HEK293T (cell line): ENCODE results near the gene BIVM.

Experiments used
- FOXA1 ChIP-seq: fragments of 450-650 bp; IDR thresholded peaks from 2 replicates; pipeline ENCODE4 v1.6.1; 2016; ENCODE audit warnings: mild to moderate bottlenecking
- FOXM1 ChIP-seq: fragments of 450-650 bp; IDR thresholded peaks from 2 replicates; pipeline ENCODE4 v1.6.1; 2017; ENCODE audit warnings: mild to moderate bottlenecking, borderline replicate concordance
- L3MBTL2 ChIP-seq: fragments of 450-650 bp; conservative IDR thresholded peaks from 2 replicates; pipeline ENCODE4 v1.6.1; 2016; ENCODE audit warnings: mild to moderate bottlenecking
- SP1 ChIP-seq: fragments of 450-650 bp; IDR thresholded peaks from 2 replicates; pipeline ENCODE4 v1.6.1; 2017
- TARDBP ChIP-seq: fragments of 450-650 bp; IDR thresholded peaks from 2 replicates; pipeline ENCODE4 v1.6.1; 2016

DNA sequence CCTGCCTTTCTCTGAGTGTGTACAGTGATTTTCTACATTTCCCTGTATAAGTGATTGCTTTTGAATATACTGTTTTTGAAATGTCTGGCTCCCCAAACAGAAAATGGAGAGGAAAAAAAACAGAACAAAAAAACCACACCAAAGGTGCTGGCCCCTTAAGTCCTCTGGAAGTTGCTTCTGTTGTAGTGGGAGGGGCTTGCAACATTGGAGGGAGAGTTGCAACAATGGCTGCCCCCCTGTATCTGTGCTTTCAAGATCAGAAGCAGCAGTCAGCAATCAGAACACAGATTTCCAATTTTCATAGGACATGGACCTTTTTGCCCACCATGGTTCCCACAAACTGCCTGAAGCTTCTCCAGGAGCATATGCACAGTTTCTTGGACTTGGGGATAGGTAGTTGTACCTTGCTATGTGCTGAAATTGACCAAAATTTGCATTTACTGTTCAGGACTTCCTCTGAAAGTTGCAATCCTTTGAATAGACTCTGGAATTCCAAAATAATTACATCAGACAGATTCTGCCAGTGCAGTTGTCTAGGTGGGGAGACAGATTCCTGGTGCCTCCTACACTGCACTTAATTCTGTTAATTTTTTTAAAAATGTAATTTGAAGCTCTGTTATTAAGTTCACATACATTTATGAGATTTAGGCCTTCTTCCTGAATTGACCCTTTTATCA, 13.8 kb downstream of the BIVM start:
- no peak for TF ChIP-seq SP1
- no peak for TF ChIP-seq FOXM1
- no peak for TF ChIP-seq FOXA1
- no peak for TF ChIP-seq TARDBP
- no peak for TF ChIP-seq L3MBTL2
